D341Med (cell line): ENCODE measurements around the gene INO80B.
A peak's percentile ranks its signal among the peaks of the same experiment; 100 is the strongest.
"Not testable (repeated sequence)": the region's sequence is repeated elsewhere in the genome, so short reads cannot be mapped to it uniquely, and the experiment has no call there.

Experiments used
- DNase-seq: peaks from one replicate; pipeline ENCODE4 v3.0.0; 2012; ENCODE audit warnings: low spot score

INO80B gene

GRCh38 chr2:74425523-74425922, 29.4 kb upstream of the INO80B start:
- no peak for DNase-seq

- DNase-seq, result peak; percentile 10
Measured at GRCh38 chr2:74426181-74426758, 28.6 kb upstream of the INO80B start.

GRCh38 chr2:74427551-74427950, 27.3 kb upstream of the INO80B start:
- no peak for DNase-seq

GRCh38 chr2:74428675-74429074, 26.2 kb upstream of the INO80B start:
- DNase-seq, result no peak

- no peak for DNase-seq
Measured at GRCh38 chr2:74429487-74430451, 25.1 kb upstream of the INO80B start.

- no peak for DNase-seq
Measured at GRCh38 chr2:74430502-74430901, 24.4 kb upstream of the INO80B start.

- no peak for DNase-seq
Measured at GRCh38 chr2:74436111-74436805, 18.6 kb upstream of the INO80B start.

GRCh38 chr2:74436848-74437695, 17.8 kb upstream of the INO80B start:
- no peak for DNase-seq

GRCh38 chr2:74438248-74438647, 16.6 kb upstream of the INO80B start:
- DNase-seq, result no peak

- DNase-seq, result peak; percentile 71
Measured at GRCh38 chr2:74439373-74439772, 15.5 kb upstream of the INO80B start.

- DNase-seq, result no peak
Measured at GRCh38 chr2:74439803-74440377, 15.0 kb upstream of the INO80B start.

- DNase-seq, result peak; percentile 98
Measured at GRCh38 chr2:74440378-74441169, 14.3 kb upstream of the INO80B start.

- DNase-seq, result no peak
Measured at GRCh38 chr2:74441170-74441689, 13.7 kb upstream of the INO80B start.

GRCh38 chr2:74441690-74442482, 13.0 kb upstream of the INO80B start, which contains the start of gene RTKN:
TSS of gene RTKN (minus strand) at chr2:74441937. CDS start at chr2:74441816, 121 bp downstream.
- DNase-seq, result no peak

GRCh38 chr2:74442483-74443297, 12.2 kb upstream of the INO80B start:
- not testable (repeated sequence) for DNase-seq

- DNase-seq, result no peak
Measured at GRCh38 chr2:74444498-74445318, 10.2 kb upstream of the INO80B start.

- DNase-seq, result no peak
Measured at GRCh38 chr2:74447230-74447999, 7.5 kb upstream of the INO80B start.
